ENCODE results near the gene OVAAL.
"Not testable (repeated sequence)": the region's sequence is repeated elsewhere in the genome, so short reads cannot be mapped to it uniquely, and the experiment has no call there.

OVAAL gene

GRCh38 chr1:180540697-180541594 lies 17.8 kb upstream of the OVAAL start:
- no peak for DNase-seq

DNA sequence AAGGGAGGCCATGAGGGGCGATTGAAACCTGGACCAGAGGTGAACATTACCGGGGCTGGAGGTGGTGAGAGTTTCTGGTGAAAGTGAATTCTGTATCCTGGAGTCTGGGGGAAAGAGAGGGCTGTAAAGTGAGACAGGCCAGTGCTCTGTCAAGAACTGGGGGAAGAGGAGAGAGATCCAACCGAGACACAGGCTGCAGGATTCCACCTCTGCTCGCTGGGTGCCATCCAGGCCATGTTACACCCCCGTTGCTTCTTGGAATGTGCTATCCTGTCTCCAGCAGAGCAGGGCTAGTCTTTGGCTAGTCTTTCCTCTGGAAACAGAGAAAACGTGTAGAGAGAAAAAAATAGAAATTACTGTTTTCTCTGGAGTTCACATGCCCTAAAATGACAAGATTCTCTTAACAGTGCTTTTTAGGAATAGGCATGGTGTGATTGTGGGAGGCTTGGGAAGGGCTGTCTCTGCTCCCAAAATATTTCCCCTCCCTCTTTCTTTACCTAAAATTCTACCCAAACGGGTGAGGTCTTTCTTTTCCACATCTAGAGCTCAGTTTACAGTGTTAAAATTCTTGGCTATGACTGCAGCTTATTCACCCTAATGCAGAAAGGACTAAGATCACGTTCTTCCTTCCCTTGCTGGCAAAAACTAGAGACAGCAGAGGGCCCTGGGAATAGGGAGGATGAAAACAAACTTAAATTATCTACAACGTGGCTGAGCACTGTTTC lies 16.5 kb upstream of the OVAAL start:
- DNase-seq, result no peak

DNA sequence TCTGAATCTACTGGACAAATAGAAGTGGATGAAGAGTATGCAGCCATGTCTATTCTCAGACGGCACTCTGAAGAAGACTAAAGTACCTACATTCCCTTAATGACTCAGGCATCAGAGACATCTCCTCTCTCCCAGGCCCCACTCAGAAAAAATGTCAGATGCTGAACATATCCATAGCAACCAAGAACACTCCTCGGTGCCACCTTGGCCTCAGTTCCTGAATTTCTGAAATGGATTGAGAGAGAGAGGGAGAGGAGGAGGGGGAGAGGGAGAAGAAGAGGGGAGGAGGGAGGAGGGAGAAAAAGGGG lies 16.0 kb upstream of the OVAAL start:
- no peak for DNase-seq

DNA sequence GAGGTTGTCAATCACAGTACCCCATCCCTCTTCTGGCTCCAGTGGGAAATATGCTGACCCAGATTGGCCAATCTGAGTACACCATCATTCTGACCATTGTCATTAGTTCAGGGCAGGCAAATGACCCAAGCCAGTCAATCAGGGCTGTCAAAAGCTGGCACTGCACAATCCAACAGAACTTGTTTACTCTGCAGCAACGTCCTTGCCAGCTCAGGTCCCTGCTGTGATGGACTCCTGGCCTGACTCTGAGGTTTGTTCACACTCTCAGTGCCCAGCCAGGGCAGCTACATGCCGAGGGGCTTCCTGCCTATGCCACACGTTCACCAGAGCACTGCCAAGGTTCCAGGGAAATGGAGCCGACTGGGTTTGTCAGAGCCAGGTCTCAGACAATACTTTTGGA lies 14.7 kb upstream of the OVAAL start:
- DNase-seq, result no peak

DNA sequence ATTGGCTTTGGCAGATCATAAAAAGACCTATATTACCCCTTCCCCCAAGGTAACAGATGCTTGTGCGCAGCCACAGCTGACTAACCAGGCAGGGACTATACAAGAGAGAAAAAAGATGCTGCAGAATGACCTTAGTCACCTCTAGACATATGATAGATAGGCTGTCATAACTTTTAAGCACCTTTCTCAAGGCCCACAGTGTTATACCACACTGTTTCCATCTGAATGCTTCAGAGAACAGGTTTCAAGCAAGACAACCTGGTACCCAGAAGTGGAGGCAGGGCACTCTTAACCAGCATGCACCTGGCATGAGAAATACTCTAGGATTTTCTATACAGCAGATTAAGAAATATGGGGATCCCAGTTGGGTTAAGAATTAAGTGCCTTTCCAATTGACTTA lies 12.8 kb upstream of the OVAAL start:
- no peak for DNase-seq

- no peak for DNase-seq
Observed at GRCh38 chr1:180548686-180549317, 10.0 kb upstream of the OVAAL start.

DNA sequence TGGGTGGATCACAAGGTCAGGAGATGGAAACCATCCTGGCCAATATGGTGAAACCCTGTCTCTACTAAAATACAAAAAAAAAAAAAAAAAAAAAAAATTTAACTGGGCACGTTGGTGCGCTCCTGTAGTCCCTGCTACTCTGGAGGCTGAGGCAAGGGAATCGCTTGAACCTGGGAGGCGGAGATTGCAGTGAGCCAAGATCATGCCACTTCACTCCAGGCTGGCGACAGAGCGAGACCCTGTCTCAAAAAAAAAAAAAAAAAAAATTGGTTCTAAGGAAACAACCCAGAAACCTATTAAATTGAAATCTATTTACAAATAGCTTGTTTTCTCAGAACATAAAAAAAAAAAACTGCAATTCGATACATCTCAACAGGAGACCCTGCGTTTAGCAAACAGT lies 9.0 kb upstream of the OVAAL start:
- DNase-seq, result not testable (repeated sequence)

- no peak for DNase-seq
Observed at GRCh38 chr1:180550241-180550640, 8.5 kb upstream of the OVAAL start.

DNA sequence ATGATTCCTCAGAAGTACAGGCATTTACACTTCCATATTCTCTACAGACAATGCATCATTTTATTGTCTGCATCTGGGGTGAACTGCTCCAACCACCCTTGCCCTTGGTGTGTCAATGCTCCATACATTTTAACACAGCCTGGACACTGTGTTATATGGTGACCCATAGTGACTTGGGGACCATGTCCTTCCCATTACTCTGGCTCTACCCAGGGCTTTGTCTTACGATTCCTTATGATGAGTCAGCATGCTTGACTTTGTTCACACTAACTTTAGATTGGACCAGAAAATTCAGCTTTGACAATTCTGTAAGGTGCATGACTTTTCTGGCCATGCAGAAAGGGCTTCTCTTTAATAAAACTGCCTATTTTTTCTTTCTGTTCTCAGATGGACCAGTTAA lies 6.8 kb upstream of the OVAAL start:
- DNase-seq, result no peak

DNA sequence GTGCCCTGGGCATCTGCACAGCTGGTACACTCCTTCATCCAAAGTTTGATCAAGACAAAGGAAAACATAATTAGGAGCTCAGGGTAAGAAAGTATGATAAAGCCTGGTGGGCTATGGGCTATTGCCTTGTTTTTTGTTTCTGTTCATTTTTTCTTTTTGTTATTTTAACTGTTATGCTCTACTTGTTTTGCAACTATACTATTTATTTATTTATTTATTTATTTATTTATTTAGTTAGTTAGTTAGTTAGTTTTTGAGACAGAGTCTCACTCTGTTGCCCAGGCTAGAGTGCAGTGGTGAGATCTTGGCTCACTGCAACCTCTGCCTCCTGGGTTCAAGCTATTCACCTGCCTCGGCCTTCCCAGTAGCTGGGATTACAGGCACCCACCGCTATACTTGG lies 5.7 kb upstream of the OVAAL start:
- DNase-seq, result not testable (repeated sequence)

DNA sequence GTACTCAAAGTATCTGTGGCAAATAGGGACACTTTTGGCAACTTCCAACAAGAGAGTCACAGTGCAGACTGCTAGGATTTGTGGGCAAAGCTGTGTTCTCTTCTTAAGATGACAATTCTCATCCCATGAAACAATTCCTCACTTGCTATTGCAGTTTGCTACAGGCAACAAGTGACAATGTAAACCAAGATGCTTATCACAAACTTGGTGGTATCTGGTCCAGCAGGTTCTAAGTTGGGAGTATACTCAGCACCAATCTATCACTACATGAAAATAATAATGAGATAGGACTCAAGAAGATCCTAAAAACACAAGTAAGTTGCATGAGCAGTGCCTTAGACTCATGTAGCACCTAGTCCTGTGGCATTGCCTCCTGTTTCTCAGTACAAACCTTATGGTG lies 3.4 kb upstream of the OVAAL start:
- no peak for DNase-seq

GRCh38 chr1:180560200-180560867 lies 1.6 kb downstream of the OVAAL start:
- DNase-seq, result no peak

- no peak for DNase-seq
Observed at GRCh38 chr1:180560868-180561600, 2.3 kb downstream of the OVAAL start.

DNA sequence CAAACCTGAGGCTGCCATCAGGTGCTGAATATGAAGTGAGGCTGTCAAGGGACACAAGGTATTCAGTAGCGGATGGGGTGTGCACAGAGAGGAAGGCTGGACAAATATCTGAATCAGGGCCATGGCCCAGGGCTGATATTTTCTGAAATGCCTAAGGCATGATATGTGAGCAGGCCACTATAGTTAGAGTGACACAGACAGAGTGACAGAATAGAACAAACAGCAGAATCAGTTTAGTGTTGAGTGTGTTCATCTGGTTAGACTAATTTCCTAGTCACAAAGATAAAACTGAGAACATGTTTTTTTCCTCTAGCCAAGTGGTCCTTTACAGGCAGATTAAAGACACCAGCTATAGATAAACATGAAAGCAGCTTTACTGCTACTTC lies 3.9 kb downstream of the OVAAL start:
- no peak for DNase-seq

DNA sequence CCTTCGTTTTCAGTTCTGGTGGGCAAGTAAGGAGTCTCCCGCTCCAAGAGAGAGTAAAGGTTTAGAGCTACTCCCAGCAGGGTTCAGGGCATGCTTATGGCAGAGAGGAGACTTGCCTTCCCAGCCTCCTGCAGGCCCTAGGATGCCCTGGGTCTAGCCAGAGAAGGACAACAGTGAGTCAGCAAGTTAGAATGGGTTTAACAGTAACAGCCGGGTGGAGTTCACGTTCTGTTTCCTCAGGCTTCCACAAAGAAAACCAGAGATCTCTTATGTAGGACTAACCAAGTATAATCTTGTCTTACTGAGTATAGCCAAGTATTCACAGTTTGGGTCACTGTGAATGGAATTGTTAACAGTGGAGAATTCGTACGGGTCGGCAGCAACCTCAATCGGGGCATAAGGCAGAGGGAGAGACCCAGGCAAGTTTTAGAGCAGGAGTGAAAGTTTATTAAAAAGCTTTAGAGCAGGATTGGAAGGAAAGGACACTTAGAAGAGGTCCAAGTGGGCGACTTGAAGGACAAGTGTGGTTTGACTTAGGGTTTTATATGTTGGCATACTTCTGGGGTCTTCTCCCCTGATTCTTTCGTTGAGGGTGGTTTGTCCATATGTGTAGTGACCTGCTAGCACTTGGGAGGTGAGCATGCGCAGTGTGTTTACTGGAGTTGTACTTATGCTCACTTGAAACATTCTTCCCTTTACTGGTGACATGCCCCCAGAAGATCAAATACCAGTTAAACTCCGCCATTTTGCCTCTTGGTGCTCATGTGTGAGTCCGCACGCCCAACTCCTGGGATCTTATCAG lies 4.5 kb downstream of the OVAAL start:
- no peak for DNase-seq

DNA sequence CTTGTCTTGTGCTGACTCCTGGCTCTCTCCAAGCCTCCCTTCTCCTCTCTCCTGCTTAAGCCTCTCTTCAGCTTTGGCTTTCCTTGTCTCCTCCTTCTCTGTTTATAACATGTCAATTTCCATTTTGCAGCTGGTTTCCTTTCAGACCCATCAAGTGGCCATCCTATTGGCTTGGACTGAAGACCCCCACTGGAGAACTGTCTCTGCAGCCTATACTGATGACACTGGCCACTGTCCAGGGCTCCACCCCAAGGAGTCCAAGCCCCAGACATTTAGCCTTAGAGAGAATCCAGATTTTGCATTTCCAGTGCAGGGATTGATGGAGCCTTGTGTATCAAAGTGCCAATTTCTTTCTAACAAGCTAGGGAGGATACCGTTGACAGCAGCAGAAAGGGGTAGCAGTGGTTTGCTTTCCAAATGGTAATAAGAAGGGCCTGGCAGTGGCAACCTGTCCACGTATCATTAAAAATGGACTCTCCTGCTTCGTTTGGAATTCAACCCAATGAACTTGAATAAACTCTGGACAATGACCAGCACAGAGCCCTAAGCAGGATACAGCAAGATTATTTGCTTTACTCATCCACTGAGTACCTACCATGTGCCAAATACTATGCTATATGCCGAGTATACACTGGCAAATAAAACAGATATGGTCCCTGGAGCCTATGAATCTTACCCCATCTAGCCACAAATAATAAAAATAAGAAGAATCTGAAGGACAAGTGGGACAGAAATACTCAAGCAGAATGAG lies 6.5 kb downstream of the OVAAL start:
- no peak for DNase-seq

- DNase-seq, result no peak
Observed at GRCh38 chr1:180566026-180566425, 7.3 kb downstream of the OVAAL start.

DNA sequence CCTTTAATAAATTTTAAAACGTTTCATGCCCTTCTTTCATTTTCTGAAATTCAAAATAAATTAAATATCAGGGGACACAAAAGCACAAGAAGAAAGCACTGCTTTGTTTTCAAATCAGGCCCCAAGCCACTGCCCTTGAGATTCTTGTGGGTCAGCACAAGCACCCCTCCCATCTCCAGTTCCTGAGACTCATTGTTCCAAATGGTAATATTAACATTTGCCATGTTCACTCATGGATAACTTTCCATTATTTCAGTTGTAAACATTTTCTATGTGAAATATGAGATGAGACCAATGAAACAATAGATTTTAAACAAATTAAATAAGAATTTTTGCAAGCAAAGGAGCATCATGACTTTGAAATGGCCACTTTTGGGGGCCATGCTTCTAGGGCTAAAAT lies 7.7 kb downstream of the OVAAL start:
- DNase-seq, result no peak

DNA sequence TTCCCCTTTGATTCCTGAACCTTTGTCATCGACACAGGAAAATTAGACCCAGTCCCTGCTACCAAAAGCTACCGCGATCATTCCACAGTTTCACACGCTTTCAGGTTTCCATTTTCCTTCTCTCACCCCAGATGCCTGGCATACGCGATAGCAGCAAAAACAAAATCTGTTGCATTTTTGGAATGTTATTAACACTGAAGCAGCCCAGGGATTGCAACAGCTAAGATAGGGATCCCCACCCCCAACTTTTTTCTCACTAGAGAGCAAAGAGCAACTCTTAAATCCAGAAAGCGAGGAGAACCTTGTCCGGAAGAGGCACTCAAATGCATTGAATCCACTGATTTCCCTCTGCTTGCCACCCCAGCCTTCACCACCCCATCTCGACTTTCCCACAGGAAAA lies 8.9 kb downstream of the OVAAL start:
- no peak for DNase-seq

DNA sequence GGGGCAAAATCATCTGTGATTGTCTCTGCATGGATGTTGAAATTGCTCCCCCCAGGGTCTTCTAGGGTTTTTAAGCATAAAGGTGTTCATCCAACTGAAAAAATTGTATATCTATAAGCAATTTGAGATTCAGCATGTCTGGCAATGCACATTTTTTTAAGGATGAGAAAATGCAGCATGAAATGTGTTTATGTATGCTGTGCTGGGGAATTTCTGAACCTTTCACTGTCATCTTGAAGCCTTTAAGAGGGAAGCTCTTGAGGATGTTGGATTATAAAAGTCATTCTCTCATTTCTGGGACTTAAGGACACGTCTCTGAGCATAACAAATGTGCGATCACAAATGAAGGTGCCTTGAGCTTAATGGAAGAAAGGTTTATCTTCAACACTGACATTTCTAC lies 9.4 kb downstream of the OVAAL start:
- DNase-seq, result no peak

All from activated effector memory CD4-positive, alpha-beta T cell treated with Interleukin-2 at 50 U/mL for 16 hours (primary cell).